Measurements from ENCODE around the gene TNS1. TPM values are rescaled to one million over a fixed set of nuclear protein-coding genes. Genes with fewer than 3 reads are reported as not detected.

Gene TNS1
- total and polyA plus RNA-seq, 9 of the 15 experiments (the other 6 are each of a cell fraction or from before 2014, with no cell fraction given), result 0.13 to 2.7 (median 0.77) TPM

GRCh38 chr2:217972490-217972889 lies 30.3 kb downstream of the TNS1 start:
- Histone ChIP-seq H4K20me1 (replicated peaks; ENCODE audit: control insufficient read depth, insufficient read depth, low read length) (no peaks in the 10 kb centered on the region), H3K4me2 (ENCODE audit: insufficient read depth, low read length) (no peak overlapping the region), H3K27ac (ENCODE audit: extremely low read depth, low read depth, low read length) (no peak overlapping the region), H3K9me1 (ENCODE audit: control insufficient read depth, insufficient read depth, low read length) (no peaks in the 10 kb centered on the region), H3K36me3 (ENCODE audit: control insufficient read depth, insufficient read depth, low read length) (no peaks in the 10 kb centered on the region), H3K27me3 (ENCODE audit: control insufficient read depth in 2 of 2, insufficient read depth in 2 of 2, low read length in 2 of 2) (peaks cover 0 to 19% of the 10 kb centered on the region in 2 experiments; a peak in 2 of 5 replicates), H3K4me1 (replicated peaks in 1 of 2; ENCODE audit: control insufficient read depth in 2 of 2, insufficient read depth in 2 of 2, low read length in 2 of 2) (no peaks in the 10 kb centered on the region), H3K9ac (ENCODE audit: insufficient read depth in 1 of 2, low read depth in 2 of 2, low read length in 2 of 2) (no peak overlapping the region), H3K9me3 (replicated peaks; ENCODE audit: control insufficient read depth, insufficient read depth, low read depth, low read length) (no peaks in the 10 kb centered on the region), H2AFZ (ENCODE audit: low read depth, low read length) (no peak overlapping the region), H3K4me3 (no peak overlapping the region), H3K79me2 (ENCODE audit: control insufficient read depth, insufficient read depth, low read length) (no peaks in the 10 kb centered on the region)
- FAIRE-seq (no peak), ATAC-seq (no peak), DNase-seq (ENCODE audit: extremely low read depth in 1 of 4, low spot score in 3 of 4) (no peak)
- BruUV-seq (replicated peaks), result no TSS peak
- in situ Hi-C loops (cut with MboI) (no loop called here), intact Hi-C loops (cut with micrococcal nuclease) (no loop called here)
- WGBS (ENCODE audit: insufficient coverage, low coverage, missing lambda C conversion rate), result no CpG with 5 or more reads among the region's 1 CpG
- CTCF ChIA-PET (ENCODE audit: low intra/inter-chr PET ratio), result no interaction called here
- POLR2A ChIA-PET, result no interaction called here
- no peak for TF ChIP-seq FOXP1 (CRISPR knock-in tag; IDR thresholded peaks at IDR 0.05)
- no peak for TF ChIP-seq USF1 (CRISPR knock-in tag; IDR thresholded peaks at IDR 0.05)
- no peak for TF ChIP-seq PBX2 (CRISPR knock-in tag; IDR thresholded peaks at IDR 0.05; ENCODE audit: low read depth)
- TF ChIP-seq PBX2 (tag; conservative IDR thresholded peaks at IDR 0.05; ENCODE audit: low read depth), result no peak
- no peak for TF ChIP-seq ZNF717 (CRISPR knock-in tag; IDR thresholded peaks at IDR 0.05)
- no peak for TF ChIP-seq TFAP4 (CRISPR knock-in tag; IDR thresholded peaks at IDR 0.05; ENCODE audit: borderline replicate concordance)
- no peak for TF ChIP-seq PTBP1 (IDR thresholded peaks at IDR 0.05; ENCODE audit: low read depth, low read length)
- TF ChIP-seq ZNF445 (CRISPR knock-in tag; IDR thresholded peaks at IDR 0.05; ENCODE audit: low read depth), result no peak
- TF ChIP-seq ZNF507 (tag; conservative IDR thresholded peaks at IDR 0.05), result no peak
- no peak for TF ChIP-seq HIVEP1 (CRISPR knock-in tag; IDR thresholded peaks at IDR 0.05)
- TF ChIP-seq HOMEZ (CRISPR knock-in tag; IDR thresholded peaks at IDR 0.05), result no peak
- TF ChIP-seq YBX1 (IDR thresholded peaks at IDR 0.05), result no peak
- no peak for TF ChIP-seq ZFP91 (CRISPR knock-in tag; IDR thresholded peaks at IDR 0.05)
- no peak for TF ChIP-seq RBFOX2 (IDR thresholded peaks at IDR 0.05; ENCODE audit: low read depth, low read length)
- TF ChIP-seq SNRNP70 (optimal IDR thresholded peaks at IDR 0.05; ENCODE audit: low read depth, low read length), result no peak
- TF ChIP-seq LCOR (CRISPR knock-in tag; IDR thresholded peaks at IDR 0.05), result no peak
- TF ChIP-seq IRF2 (CRISPR knock-in tag; IDR thresholded peaks at IDR 0.05), result no peak
- no peak for TF ChIP-seq HDAC8 (tag; IDR thresholded peaks at IDR 0.05)

Data from K562 (cell line).